Bronchial epithelial cell (primary cell): ENCODE results near the gene COL13A1. TPM values are rescaled to one million over a fixed set of nuclear protein-coding genes. Genes with fewer than 3 reads are reported as not detected.

Experiments
- DNase-seq: peaks from one replicate; pipeline ENCODE4 v3.0.0-alpha.2; 2010; ENCODE audit warnings: low read depth
- FAIRE-seq: peaks from 2 replicates; lab custom pipeline; 2011; peaks lifted over from hg19 to GRCh38; lab: Jason Lieb, UNC
- H3K27me3 ChIP-seq: 2 replicates; pipeline ENCODE4 v1.5.1; 2011; ENCODE audit warnings: low read length; ENCODE audit not compliant: control insufficient read depth, insufficient read depth
- H3K36me3 ChIP-seq: 2 replicates; pipeline ENCODE4 v1.5.1; 2011; ENCODE audit warnings: low read length; ENCODE audit not compliant: control insufficient read depth, insufficient read depth
- H3K4me3 ChIP-seq: 2 replicates; pipeline ENCODE4 v1.5.1; 2011; ENCODE audit warnings: mild to moderate bottlenecking, low read depth, low read length, control low read depth
- CTCF ChIP-seq: IDR thresholded peaks from 2 replicates; pipeline ENCODE4 v1.5.1; 2011; ENCODE audit warnings: mild to moderate bottlenecking, moderate library complexity, low read length, control low read depth, inconsistent platforms; ENCODE audit not compliant: insufficient read depth, severe bottlenecking
- total RNA-seq: library from RNA; depleted of rRNA; stranded (reverse); fragments of >200 nt; gene quantifications from 2 replicates; pipeline ENCODE4 v1.2.1, GENCODE V29; 2014

COL13A1 gene
- total RNA-seq, 1 donor from 2014 or later: under 0.01 TPM

GRCh38 chr10:69854511-69855345, 53.0 kb downstream of the COL13A1 start:
- DNase-seq: no peak
- no peaks in the 10 kb centered on the region for H3K36me3 ChIP-seq
- no peaks in the 10 kb centered on the region for H3K27me3 ChIP-seq
- TF ChIP-seq CTCF: no peak
- H3K4me3 ChIP-seq: no peak overlapping the region
- FAIRE-seq: peak; percentile 7

- FAIRE-seq (no peak), DNase-seq (no peak)
- Histone ChIP-seq H3K27me3 (no peaks in the 10 kb centered on the region), H3K4me3 (no peak overlapping the region), H3K36me3 (no peaks in the 10 kb centered on the region)
- TF ChIP-seq CTCF: no peak
Measured at GRCh38 chr10:69855346-69856111, 53.8 kb downstream of the COL13A1 start.

- H3K36me3 ChIP-seq: no peaks in the 10 kb centered on the region
- no peak overlapping the region for H3K4me3 ChIP-seq
- no peak for TF ChIP-seq CTCF
- no peak for DNase-seq
- H3K27me3 ChIP-seq: no peaks in the 10 kb centered on the region
- FAIRE-seq: peak; percentile 18
Measured at GRCh38 chr10:69856601-69857166, 55.0 kb downstream of the COL13A1 start.

- no peaks in the 10 kb centered on the region for H3K36me3 ChIP-seq
- no peak for TF ChIP-seq CTCF
- no peak for DNase-seq
- no peaks in the 10 kb centered on the region for H3K27me3 ChIP-seq
- no peak for FAIRE-seq
- H3K4me3 ChIP-seq: no peak overlapping the region
Measured at GRCh38 chr10:69858201-69858600, 56.5 kb downstream of the COL13A1 start.

GRCh38 chr10:69860271-69860670, 58.6 kb downstream of the COL13A1 start:
- Histone ChIP-seq H3K27me3 (no peaks in the 10 kb centered on the region), H3K4me3 (no peak overlapping the region), H3K36me3 (no peaks in the 10 kb centered on the region)
- no peak for TF ChIP-seq CTCF
- DNase-seq (no peak), FAIRE-seq (no peak)
